CD4-positive, alpha-beta T cell (primary cell): ENCODE measurements around the gene CCDC185. TPM values are rescaled to one million over a fixed set of nuclear protein-coding genes. Genes with fewer than 3 reads are reported as not detected.

Experiments used
- ATAC-seq: fragments of 200-7000 bp; cut with Tn5 transposase; one replicate; pipeline ENCODE4 v1.10.0; 2022; ENCODE audit warnings: mild to moderate bottlenecking; ENCODE audit not compliant: poor library complexity
- CTCF ChIA-PET: fragments of 350-600 bp; sonication (Branson Sonifier 250); formaldehyde crosslinking; loops from one replicate; lab custom pipeline; 2021; ENCODE audit warnings: antibody characterized with exemption, inconsistent platforms; lab: Charles Lee
- POLR2A ChIA-PET: fragments of 350-600 bp; sonication (Branson Sonifier 250); formaldehyde crosslinking; loops from one replicate; lab custom pipeline; 2021; ENCODE audit warnings: antibody characterized with exemption, inconsistent platforms; lab: Charles Lee
- DNase-seq, 14 experiments: peaks; one replicate each; pipeline ENCODE4 v3.0.0-alpha.2; 2013 to 2020; ENCODE audit warnings: mixed read lengths in 2 of 14
- H3K27ac ChIP-seq, 2 donors: one replicate each; pipeline versions ENCODE4 v1.5.1 to v1.7.0; 2013; ENCODE audit warnings: low read length in 2 of 2, low read depth in 1 of 2, mild to moderate bottlenecking in 1 of 2
- H3K27me3 ChIP-seq, 2 experiments: 1 replicate in 1 of 2; 2 replicates in 1 of 2; pipeline versions ENCODE4 v1.6.1 to v1.7.0; 2013; ENCODE audit warnings: low read length in 2 of 2, control low read depth in 1 of 2, mild to moderate bottlenecking in 1 of 2, moderate library complexity in 1 of 2; ENCODE audit not compliant: insufficient read depth in 2 of 2, control insufficient read depth in 1 of 2
- H3K36me3 ChIP-seq: one replicate; pipeline ENCODE4 v1.6.1; 2013; ENCODE audit warnings: low read length, control low read depth; ENCODE audit not compliant: insufficient read depth
- H3K4me1 ChIP-seq: one replicate; pipeline ENCODE4 v1.6.1; 2013; ENCODE audit warnings: low read length, control low read depth; ENCODE audit not compliant: insufficient read depth
- H3K4me3 ChIP-seq: one replicate; pipeline ENCODE4 v1.5.1; 2013; ENCODE audit warnings: mild to moderate bottlenecking, low read length, moderate library complexity
- H3K9me3 ChIP-seq, 2 experiments: 1 replicate in 1 of 2; 2 replicates in 1 of 2; pipeline versions ENCODE4 v1.6.1 to v1.7.0; 2013; ENCODE audit warnings: low read length in 2 of 2, mild to moderate bottlenecking in 2 of 2, control low read depth in 1 of 2, moderate library complexity in 1 of 2; ENCODE audit not compliant: control insufficient read depth in 1 of 2, insufficient read depth in 1 of 2
- H3K27ac Mint-ChIP-seq: one replicate; pipeline ENCODE4 v1.8.0; 2020; ENCODE audit warnings: mixed read lengths
- H3K27me3 Mint-ChIP-seq: one replicate; pipeline ENCODE4 v1.8.0; 2021; ENCODE audit warnings: mixed read lengths
- H3K36me3 Mint-ChIP-seq: one replicate; pipeline ENCODE4 v1.8.0; 2021; ENCODE audit warnings: low read depth, mixed read lengths
- H3K4me1 Mint-ChIP-seq: one replicate; pipeline ENCODE4 v1.8.0; 2021; ENCODE audit warnings: low read depth, mixed read lengths
- H3K4me3 Mint-ChIP-seq: one replicate; pipeline ENCODE4 v1.8.0; 2020; ENCODE audit warnings: mild to moderate bottlenecking, mixed read lengths
- H3K9me3 Mint-ChIP-seq: one replicate; pipeline ENCODE4 v1.8.0; 2020; ENCODE audit warnings: mixed read lengths
- intact Hi-C, 2 experiments: fragments of 100-400 bp; cut with DNase I in 1 of 2; cut with micrococcal nuclease in 1 of 2; formaldehyde crosslinking; loops; one replicate each; pipeline versions ENCODE4 v1.15.1 to v1.9.0; 2023 to 2025; cut with DNase I, micrococcal nuclease
- total RNA-seq, 174 experiments: library from RNA in 2 of 174; stranded (reverse) in 2 of 174; gene quantifications; one replicate each; pipeline ENCODE4 v1.2.3 and lab custom pipeline; 2021 to 2026
- TF ChIP-seq, protein P1 (sequence below): fragments of 200-600 bp; IDR thresholded peaks from one replicate; pipeline ENCODE4 v1.8.0; 2022; ENCODE audit warnings: antibody characterized with exemption, mild to moderate bottlenecking

Gene CCDC185
- total RNA-seq, 2 experiments from 2014 or later: not detected

DNA sequence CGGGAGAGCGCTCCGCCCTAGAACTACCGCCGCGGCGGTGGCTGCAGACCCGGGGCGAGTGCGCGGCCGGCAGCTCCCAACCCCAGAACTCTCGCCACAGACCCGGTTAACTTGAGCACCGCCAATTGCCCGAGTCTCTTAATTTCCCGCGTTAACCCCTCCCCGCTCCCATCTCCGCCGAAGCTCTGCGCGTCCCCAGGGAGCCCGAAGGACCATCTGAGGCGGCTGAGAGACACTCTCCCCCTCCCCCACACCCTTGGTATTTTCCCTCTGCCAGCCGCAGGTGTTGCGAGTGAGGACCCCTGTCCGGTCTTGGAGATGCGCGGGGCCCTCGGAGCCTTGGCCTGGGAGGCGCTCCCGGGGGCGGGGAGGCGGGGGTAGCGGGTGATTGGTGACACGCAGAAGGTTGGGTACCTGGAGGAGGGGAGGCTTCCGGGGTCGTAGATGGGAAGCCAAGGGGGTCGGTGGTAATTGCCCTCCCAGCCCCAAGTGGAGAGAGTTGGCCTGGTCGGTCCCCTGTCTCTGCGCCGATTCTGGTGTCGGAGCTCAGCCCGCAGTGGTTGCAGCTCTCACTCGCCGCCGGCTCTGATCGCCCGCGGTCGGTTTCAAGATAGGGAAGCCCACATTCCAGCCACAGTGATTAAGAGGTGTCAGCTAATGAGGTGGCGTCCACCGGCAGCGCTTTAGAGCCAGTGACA is 28.4 kb upstream of the CCDC185 start:
- Histone ChIP-seq H3K9me3 (no peaks in the 10 kb centered on the region), H3K36me3 (no peaks in the 10 kb centered on the region), H3K27me3 (peaks cover 0 to 4% of the 10 kb centered on the region in 2 experiments), H3K27ac (no peak overlapping the region), H3K4me3 (peak overlapping the region; percentile 66), H3K4me1 (peaks cover 22% of the 10 kb centered on the region)
- POLR2A ChIA-PET: interaction anchor here (0.8 to 3.0 kb wide), 13 partner anchors 29 to 1623 kb away, joined by 3 to 18 read pairs (median 5); partner anchors contain the start of genes AIDA, BROX, DUSP10 and TLR5
- H3K27ac Mint-ChIP-seq: peak overlapping the region; percentile 61
- ATAC-seq (peak; percentile 1), DNase-seq (peak in 8 of 14 experiments; percentile 7 to 53 (median 21))
- TF ChIP-seq, protein P1, sequence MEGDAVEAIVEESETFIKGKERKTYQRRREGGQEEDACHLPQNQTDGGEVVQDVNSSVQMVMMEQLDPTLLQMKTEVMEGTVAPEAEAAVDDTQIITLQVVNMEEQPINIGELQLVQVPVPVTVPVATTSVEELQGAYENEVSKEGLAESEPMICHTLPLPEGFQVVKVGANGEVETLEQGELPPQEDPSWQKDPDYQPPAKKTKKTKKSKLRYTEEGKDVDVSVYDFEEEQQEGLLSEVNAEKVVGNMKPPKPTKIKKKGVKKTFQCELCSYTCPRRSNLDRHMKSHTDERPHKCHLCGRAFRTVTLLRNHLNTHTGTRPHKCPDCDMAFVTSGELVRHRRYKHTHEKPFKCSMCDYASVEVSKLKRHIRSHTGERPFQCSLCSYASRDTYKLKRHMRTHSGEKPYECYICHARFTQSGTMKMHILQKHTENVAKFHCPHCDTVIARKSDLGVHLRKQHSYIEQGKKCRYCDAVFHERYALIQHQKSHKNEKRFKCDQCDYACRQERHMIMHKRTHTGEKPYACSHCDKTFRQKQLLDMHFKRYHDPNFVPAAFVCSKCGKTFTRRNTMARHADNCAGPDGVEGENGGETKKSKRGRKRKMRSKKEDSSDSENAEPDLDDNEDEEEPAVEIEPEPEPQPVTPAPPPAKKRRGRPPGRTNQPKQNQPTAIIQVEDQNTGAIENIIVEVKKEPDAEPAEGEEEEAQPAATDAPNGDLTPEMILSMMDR: no peak
- peak overlapping the region; percentile 87 for H3K4me3 Mint-ChIP-seq
- peaks cover 33% of the 10 kb centered on the region for H3K4me1 Mint-ChIP-seq
- no peaks in the 10 kb centered on the region for H3K9me3 Mint-ChIP-seq
- H3K36me3 Mint-ChIP-seq: peaks cover 4% of the 10 kb centered on the region
- H3K27me3 Mint-ChIP-seq: no peaks in the 10 kb centered on the region
- CTCF ChIA-PET: interaction anchor here (1.8 kb wide), 1 partner anchor 231 kb away, joined by 4 read pairs; no protein-coding TSS in a partner anchor
- intact Hi-C loops: loop anchor here in 1 of 2 experiments (10.0 kb wide), 1 partner anchor 120 kb away; no protein-coding TSS in a partner anchor

DNA sequence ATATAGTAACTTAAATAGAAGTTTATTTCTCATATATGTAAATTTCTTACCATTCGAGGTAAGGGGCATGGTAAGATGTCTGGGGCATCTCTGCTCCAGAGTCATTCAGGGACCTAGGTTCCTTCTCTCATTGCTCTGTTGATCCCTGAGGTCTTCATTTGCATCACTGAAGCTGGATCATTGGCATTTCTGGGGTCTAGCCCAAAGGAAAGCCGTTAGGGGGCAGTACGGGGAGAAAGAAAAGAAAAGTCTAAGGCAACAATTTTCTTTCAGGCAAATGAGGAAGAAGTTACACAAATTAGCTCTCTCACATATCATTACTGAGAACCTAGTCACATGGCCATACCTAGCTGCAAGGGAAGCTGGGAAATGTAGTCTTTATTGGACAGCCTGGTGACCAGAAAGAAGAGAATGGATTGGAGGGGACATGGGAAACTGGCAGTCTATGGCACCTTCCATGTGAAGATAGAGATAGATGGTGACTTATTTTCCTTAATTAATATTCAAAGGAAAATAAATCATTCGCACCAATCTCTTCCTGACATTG is 19.1 kb upstream of the CCDC185 start:
- H3K9me3 ChIP-seq: no peaks in the 10 kb centered on the region
- ChIA-PET POLR2A (no interaction called here), CTCF (no interaction called here)
- H3K27me3 Mint-ChIP-seq: peaks cover 4% of the 10 kb centered on the region
- intact Hi-C loops: no loop called here
- H3K27ac ChIP-seq: no peak overlapping the region
- H3K27me3 ChIP-seq: no peaks in the 10 kb centered on the region
- no peak for ATAC-seq
- no peaks in the 10 kb centered on the region for H3K4me1 ChIP-seq
- no peak for DNase-seq
- H3K27ac Mint-ChIP-seq: no peak overlapping the region
- H3K36me3 ChIP-seq: no peaks in the 10 kb centered on the region
- TF ChIP-seq, protein P1: no peak
- no peaks in the 10 kb centered on the region for H3K4me1 Mint-ChIP-seq
- peaks cover 2% of the 10 kb centered on the region for H3K9me3 Mint-ChIP-seq
- H3K36me3 Mint-ChIP-seq: no peaks in the 10 kb centered on the region
- H3K4me3 ChIP-seq: no peak overlapping the region
- H3K4me3 Mint-ChIP-seq: no peak overlapping the region

DNA sequence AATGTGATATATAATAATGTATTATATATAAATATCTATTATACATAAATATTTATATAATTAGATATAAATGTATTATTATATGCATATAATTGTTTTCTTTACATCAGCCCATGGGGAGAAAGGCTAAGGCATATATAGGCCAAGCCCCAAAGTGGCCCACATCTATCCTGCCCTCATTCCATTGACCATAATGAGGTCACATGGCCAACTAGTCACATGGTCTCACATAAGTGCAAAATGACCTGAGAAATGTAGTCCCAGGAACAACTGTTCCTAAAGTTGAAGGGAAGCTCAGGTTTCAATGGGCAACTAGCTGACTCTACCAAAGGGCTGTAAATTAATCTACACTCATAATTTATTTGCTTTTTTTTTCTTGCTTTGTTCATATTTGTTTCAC is 14.5 kb upstream of the CCDC185 start:
- TF ChIP-seq, protein P1: no peak
- DNase-seq (no peak), ATAC-seq (no peak)
- CTCF ChIA-PET: interaction anchor here (0.6 kb wide), 1 partner anchor 611 kb away, joined by 3 read pairs; no protein-coding TSS in a partner anchor
- H3K36me3 Mint-ChIP-seq: no peaks in the 10 kb centered on the region
- H3K4me3 ChIP-seq: no peak overlapping the region
- no peaks in the 10 kb centered on the region for H3K9me3 ChIP-seq
- peaks cover under 1% of the 10 kb centered on the region for H3K9me3 Mint-ChIP-seq
- intact Hi-C loops: no loop called here
- H3K27me3 Mint-ChIP-seq: peaks cover 4% of the 10 kb centered on the region
- no peaks in the 10 kb centered on the region for H3K4me1 ChIP-seq
- H3K27ac ChIP-seq: no peak overlapping the region
- no peak overlapping the region for H3K27ac Mint-ChIP-seq
- no peaks in the 10 kb centered on the region for H3K27me3 ChIP-seq
- H3K4me1 Mint-ChIP-seq: no peaks in the 10 kb centered on the region
- H3K36me3 ChIP-seq: no peaks in the 10 kb centered on the region
- no peak overlapping the region for H3K4me3 Mint-ChIP-seq
- POLR2A ChIA-PET: no interaction called here
